HG03558 (cell line): ENCODE data around the gene TTI1.

Experiments
- ATAC-seq: cut with Tn5 transposase; IDR thresholded peaks from one replicate; pipeline ENCODE4 v1.9.1; 2021; ENCODE audit warnings: moderate number of reproducible peaks; ENCODE audit not compliant: unreplicated experiment; ENCODE audit errors: extremely low read depth

TTI1 gene

GRCh38 chr20:37990571-37991151 is 42.6 kb downstream of the TTI1 start:
- peak; percentile 81 for ATAC-seq

GRCh38 chr20:37989601-37990295 is 43.5 kb downstream of the TTI1 start:
- ATAC-seq: no peak

GRCh38 chr20:37988306-37988954 is 44.8 kb downstream of the TTI1 start:
- no peak for ATAC-seq

- ATAC-seq: no peak
These were observed 45.5 kb downstream of the TTI1 start for GRCh38 chr20:37987602-37988290.

- ATAC-seq: no peak
These were observed 46.2 kb downstream of the TTI1 start for GRCh38 chr20:37986873-37987601.

GRCh38 chr20:37986044-37986858 is 47.0 kb downstream of the TTI1 start:
- ATAC-seq: no peak

- no peak for ATAC-seq
These were observed 49.1 kb downstream of the TTI1 start for GRCh38 chr20:37984018-37984785.

- no peak for ATAC-seq
These were observed 50.0 kb downstream of the TTI1 start for GRCh38 chr20:37983286-37983685.

GRCh38 chr20:37981568-37981967 is 51.7 kb downstream of the TTI1 start:
- ATAC-seq: no peak

- ATAC-seq: no peak
These were observed 52.4 kb downstream of the TTI1 start for GRCh38 chr20:37980876-37981275.

GRCh38 chr20:37980383-37980782 is 52.9 kb downstream of the TTI1 start:
- no peak for ATAC-seq

- ATAC-seq: no peak
These were observed 54.0 kb downstream of the TTI1 start for GRCh38 chr20:37979021-37979985.

GRCh38 chr20:37977786-37978185 is 55.5 kb downstream of the TTI1 start:
- no peak for ATAC-seq

GRCh38 chr20:37977338-37977737 is 55.9 kb downstream of the TTI1 start:
- ATAC-seq: no peak

GRCh38 chr20:37976887-37977286 is 56.4 kb downstream of the TTI1 start:
- ATAC-seq: no peak

GRCh38 chr20:37973059-37973910 is 60.0 kb downstream of the TTI1 start:
- ATAC-seq: no peak
